HepG2 (cell line): ENCODE measurements around the gene FAP.

Source experiments
- JUND ChIP-seq: sonication (generic); formaldehyde crosslinking; IDR thresholded peaks from 2 replicates; pipeline ENCODE4 v1.8.0; 2022; ENCODE audit warnings: mild to moderate bottlenecking, missing genetic modification reagents
- MYC ChIP-seq: sonication (generic); formaldehyde crosslinking; IDR thresholded peaks from 2 replicates; pipeline ENCODE4 v1.9.0; 2021; ENCODE audit warnings: missing genetic modification reagents, borderline replicate concordance
- POLR2AphosphoS5 ChIP-seq: IDR thresholded peaks from 2 replicates; pipeline ENCODE4 v1.6.1; 2012; ENCODE audit warnings: low read depth, low read length
- TCF7L2 ChIP-seq: IDR thresholded peaks from 2 replicates; pipeline ENCODE4 v1.6.1; 2011; ENCODE audit warnings: mild to moderate bottlenecking, low read depth, low read length, moderate library complexity
- ZBTB38 ChIP-seq: sonication (generic); formaldehyde crosslinking; IDR thresholded peaks from 2 replicates; pipeline ENCODE4 v1.5.1; 2020; ENCODE audit warnings: mild to moderate bottlenecking, missing genetic modification reagents
- TF ChIP-seq, protein P1 (sequence below), 2 experiments: IDR thresholded peaks; 2 replicates each; pipeline ENCODE4 v1.6.1; 2011 to 2012; ENCODE audit warnings: low read length in 2 of 2, borderline replicate concordance in 1 of 2, low read depth in 1 of 2, mild to moderate bottlenecking in 1 of 2, moderate library complexity in 1 of 2

DNA sequence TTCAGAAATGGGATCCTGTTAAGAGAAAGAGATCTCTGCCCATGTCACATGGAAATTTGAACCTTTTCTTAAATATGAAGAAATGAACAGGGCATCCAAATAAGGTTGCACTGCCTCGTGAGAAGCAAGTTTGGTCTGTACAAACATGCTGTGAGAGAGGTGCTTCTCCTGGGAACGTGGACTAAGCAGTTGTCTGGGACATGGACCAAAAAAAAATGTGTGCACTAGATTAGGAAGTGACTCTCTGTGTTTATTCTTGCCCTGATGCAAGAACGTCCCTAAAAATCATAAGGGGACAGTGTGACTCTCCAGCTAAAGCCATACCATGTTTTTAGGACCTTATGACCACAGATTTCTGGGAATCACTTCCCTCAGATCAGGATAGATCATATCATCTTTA, 67.5 kb downstream of the FAP start:
- TF ChIP-seq JUND (CRISPR knock-in tag) (no peak), POLR2AphosphoS5 (no peak), MYC (CRISPR knock-in tag) (no peak), ZBTB38 (CRISPR knock-in tag) (no peak), TCF7L2 (no peak)
- TF ChIP-seq, protein P1, sequence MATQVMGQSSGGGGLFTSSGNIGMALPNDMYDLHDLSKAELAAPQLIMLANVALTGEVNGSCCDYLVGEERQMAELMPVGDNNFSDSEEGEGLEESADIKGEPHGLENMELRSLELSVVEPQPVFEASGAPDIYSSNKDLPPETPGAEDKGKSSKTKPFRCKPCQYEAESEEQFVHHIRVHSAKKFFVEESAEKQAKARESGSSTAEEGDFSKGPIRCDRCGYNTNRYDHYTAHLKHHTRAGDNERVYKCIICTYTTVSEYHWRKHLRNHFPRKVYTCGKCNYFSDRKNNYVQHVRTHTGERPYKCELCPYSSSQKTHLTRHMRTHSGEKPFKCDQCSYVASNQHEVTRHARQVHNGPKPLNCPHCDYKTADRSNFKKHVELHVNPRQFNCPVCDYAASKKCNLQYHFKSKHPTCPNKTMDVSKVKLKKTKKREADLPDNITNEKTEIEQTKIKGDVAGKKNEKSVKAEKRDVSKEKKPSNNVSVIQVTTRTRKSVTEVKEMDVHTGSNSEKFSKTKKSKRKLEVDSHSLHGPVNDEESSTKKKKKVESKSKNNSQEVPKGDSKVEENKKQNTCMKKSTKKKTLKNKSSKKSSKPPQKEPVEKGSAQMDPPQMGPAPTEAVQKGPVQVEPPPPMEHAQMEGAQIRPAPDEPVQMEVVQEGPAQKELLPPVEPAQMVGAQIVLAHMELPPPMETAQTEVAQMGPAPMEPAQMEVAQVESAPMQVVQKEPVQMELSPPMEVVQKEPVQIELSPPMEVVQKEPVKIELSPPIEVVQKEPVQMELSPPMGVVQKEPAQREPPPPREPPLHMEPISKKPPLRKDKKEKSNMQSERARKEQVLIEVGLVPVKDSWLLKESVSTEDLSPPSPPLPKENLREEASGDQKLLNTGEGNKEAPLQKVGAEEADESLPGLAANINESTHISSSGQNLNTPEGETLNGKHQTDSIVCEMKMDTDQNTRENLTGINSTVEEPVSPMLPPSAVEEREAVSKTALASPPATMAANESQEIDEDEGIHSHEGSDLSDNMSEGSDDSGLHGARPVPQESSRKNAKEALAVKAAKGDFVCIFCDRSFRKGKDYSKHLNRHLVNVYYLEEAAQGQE (IDR thresholded peaks at IDR 0.05; ENCODE audit: borderline replicate concordance in 1 of 2, low read depth in 1 of 2, low read length in 2 of 2) = no peak
